Testis (tissue), 2 donors: Measurements from ENCODE around the gene OR2A1.
"Not testable (repeated sequence)": the region's sequence is repeated elsewhere in the genome, so short reads cannot be mapped to it uniquely, and the experiment has no call there.

Experiments used
- CTCF ChIP-seq, 3 experiments: fragments of 450-650 bp in 2 of 3; fragments of 200-600 bp in 1 of 3; sonication (generic) in 1 of 3; IDR thresholded peaks; one replicate each; pipeline ENCODE4 v1.5.1; 2016 to 2019; ENCODE audit warnings: antibody characterized with exemption in 3 of 3, mild to moderate bottlenecking in 2 of 3, moderate library complexity in 1 of 3
- POLR2A ChIP-seq: fragments of 450-650 bp; IDR thresholded peaks from one replicate; pipeline ENCODE4 v1.6.1; 2017; ENCODE audit warnings: antibody characterized with exemption, mild to moderate bottlenecking, moderate library complexity

GRCh38 chr7:144356185-144356584 is 44.0 kb downstream of the OR2A1 start:
- not testable (repeated sequence) for TF ChIP-seq POLR2A; CTCF (IDR thresholded peaks at IDR 0.05)
